Caco-2 (cell line): Measurements from ENCODE around the gene LDLRAD1. TPM values are rescaled to one million over a fixed set of nuclear protein-coding genes. Genes with fewer than 3 reads are reported as not detected.

Source experiments
- BruUV-seq: library from RNA; stranded (reverse); fragments of 400-500 nt; replicated peaks from 2 replicates; lab custom pipeline; 2021; lab: Mats Ljungman, UMichigan
- CTCF ChIA-PET: fragments of 300-600 bp; sonication (Branson Sonifier 250); formaldehyde crosslinking; loops from one replicate; lab custom pipeline; 2022; ENCODE audit warnings: antibody characterized with exemption; lab: Charles Lee
- POLR2A ChIA-PET: fragments of 300-600 bp; sonication (Branson Sonifier 250); formaldehyde crosslinking; loops from one replicate; lab custom pipeline; 2022; ENCODE audit warnings: antibody characterized with exemption; lab: Charles Lee
- DNase-seq, 2 experiments: peaks; one replicate each; pipeline versions ENCODE4 v3.0.0 to v3.0.0-alpha.2; 2020 to 2022
- H3K27me3 ChIP-seq: replicated peaks from 2 replicates; pipeline ENCODE4 v1.6.0; 2011; ENCODE audit warnings: low read length; ENCODE audit not compliant: control insufficient read depth, insufficient read depth
- H3K36me3 ChIP-seq: 2 replicates; pipeline ENCODE4 v1.5.1; 2011; ENCODE audit warnings: low read length; ENCODE audit not compliant: control insufficient read depth, insufficient read depth
- H3K4me1 ChIP-seq: fragments of 250-450 bp; sonication (Bioruptor Pico); 2 replicates; pipeline ENCODE4 v1.5.1; 2020; ENCODE audit warnings: mild to moderate bottlenecking
- H3K4me3 ChIP-seq: 2 replicates; pipeline ENCODE4 v1.5.1; 2011; ENCODE audit warnings: low read depth, mild to moderate bottlenecking, control low read depth, low read length
- H3K9me3 ChIP-seq: fragments of 250-450 bp; sonication (Bioruptor Pico); 2 replicates; pipeline ENCODE4 v1.5.1; 2020; ENCODE audit warnings: mild to moderate bottlenecking, moderate library complexity
- H3K27ac Mint-ChIP-seq: one replicate; pipeline ENCODE4 v1.8.0; 2022; ENCODE audit warnings: mixed read lengths; ENCODE audit not compliant: unreplicated experiment
- H3K27me3 Mint-ChIP-seq: one replicate; pipeline ENCODE4 v1.8.0; 2022; ENCODE audit warnings: mixed read lengths; ENCODE audit not compliant: insufficient read depth, unreplicated experiment
- H3K36me3 Mint-ChIP-seq: one replicate; pipeline ENCODE4 v1.8.0; 2022; ENCODE audit warnings: mild to moderate bottlenecking, mixed read lengths; ENCODE audit not compliant: insufficient read depth, unreplicated experiment
- H3K4me1 Mint-ChIP-seq: one replicate; pipeline ENCODE4 v1.8.0; 2022; ENCODE audit warnings: low read depth, mixed read lengths; ENCODE audit not compliant: unreplicated experiment
- H3K4me3 Mint-ChIP-seq: one replicate; pipeline ENCODE4 v1.8.0; 2022; ENCODE audit warnings: mild to moderate bottlenecking, moderate library complexity, mixed read lengths; ENCODE audit not compliant: unreplicated experiment
- H3K9me3 Mint-ChIP-seq: one replicate; pipeline ENCODE4 v1.8.0; 2022; ENCODE audit warnings: mixed read lengths; ENCODE audit not compliant: unreplicated experiment
- intact Hi-C: fragments of 100-400 bp; cut with micrococcal nuclease; formaldehyde crosslinking; loops from one replicate; pipeline ENCODE4 v1.10.0; 2022; ENCODE audit not compliant: unreplicated experiment
- total RNA-seq: library from RNA; stranded (reverse); gene quantifications from 2 replicates; pipeline ENCODE4 v1.2.3, GENCODE V29; 2022
- TF ChIP-seq, protein P1 (sequence below), 2 experiments: fragments of 200-600 bp in 1 of 2; IDR thresholded peaks; 1 replicate in 1 of 2; 2 replicates in 1 of 2; pipeline versions ENCODE4 v1.5.1 to v1.8.0; 2011 to 2022; ENCODE audit warnings: antibody characterized with exemption in 1 of 2, control low read depth in 1 of 2, inconsistent platforms in 1 of 2, low read depth in 1 of 2, low read length in 1 of 2, mild to moderate bottlenecking in 1 of 2, moderate library complexity in 1 of 2; ENCODE audit not compliant: insufficient read depth in 1 of 2, severe bottlenecking in 1 of 2, unreplicated experiment in 1 of 2

Gene LDLRAD1
- total RNA-seq, 1 experiment from 2014 or later = not detected

DNA sequence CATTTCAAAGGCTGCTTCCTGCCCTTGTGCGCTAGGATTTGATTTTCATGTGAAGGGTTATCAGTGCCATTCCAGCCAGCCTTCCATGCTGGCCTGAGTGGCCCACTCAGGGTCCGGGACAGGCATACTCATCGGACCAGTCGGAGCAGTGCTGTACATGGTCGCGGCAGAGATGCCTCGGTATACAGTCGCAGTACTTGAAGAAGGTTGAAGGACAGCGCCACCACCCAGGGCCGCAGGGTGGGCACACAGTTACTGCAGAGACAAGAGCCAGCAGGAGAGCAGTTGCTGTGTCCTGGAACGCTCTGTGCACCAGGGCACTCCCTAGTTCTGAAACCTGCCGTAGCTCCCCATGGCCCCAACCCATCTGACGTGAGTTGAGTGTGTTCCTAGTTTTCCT is 9.1 kb downstream of the LDLRAD1 start:
- H3K27me3 Mint-ChIP-seq = no peaks in the 10 kb centered on the region
- H3K4me1 Mint-ChIP-seq = peaks cover 8% of the 10 kb centered on the region
- H3K36me3 ChIP-seq = no peaks in the 10 kb centered on the region
- H3K4me3 ChIP-seq = no peak overlapping the region
- BruUV-seq = no TSS peak
- H3K27me3 ChIP-seq = no peaks in the 10 kb centered on the region
- no peaks in the 10 kb centered on the region for H3K9me3 Mint-ChIP-seq
- TF ChIP-seq, protein P1, sequence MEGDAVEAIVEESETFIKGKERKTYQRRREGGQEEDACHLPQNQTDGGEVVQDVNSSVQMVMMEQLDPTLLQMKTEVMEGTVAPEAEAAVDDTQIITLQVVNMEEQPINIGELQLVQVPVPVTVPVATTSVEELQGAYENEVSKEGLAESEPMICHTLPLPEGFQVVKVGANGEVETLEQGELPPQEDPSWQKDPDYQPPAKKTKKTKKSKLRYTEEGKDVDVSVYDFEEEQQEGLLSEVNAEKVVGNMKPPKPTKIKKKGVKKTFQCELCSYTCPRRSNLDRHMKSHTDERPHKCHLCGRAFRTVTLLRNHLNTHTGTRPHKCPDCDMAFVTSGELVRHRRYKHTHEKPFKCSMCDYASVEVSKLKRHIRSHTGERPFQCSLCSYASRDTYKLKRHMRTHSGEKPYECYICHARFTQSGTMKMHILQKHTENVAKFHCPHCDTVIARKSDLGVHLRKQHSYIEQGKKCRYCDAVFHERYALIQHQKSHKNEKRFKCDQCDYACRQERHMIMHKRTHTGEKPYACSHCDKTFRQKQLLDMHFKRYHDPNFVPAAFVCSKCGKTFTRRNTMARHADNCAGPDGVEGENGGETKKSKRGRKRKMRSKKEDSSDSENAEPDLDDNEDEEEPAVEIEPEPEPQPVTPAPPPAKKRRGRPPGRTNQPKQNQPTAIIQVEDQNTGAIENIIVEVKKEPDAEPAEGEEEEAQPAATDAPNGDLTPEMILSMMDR (IDR thresholded peaks at IDR 0.05; ENCODE audit: insufficient read depth in 1 of 2, low read depth in 1 of 2, low read length in 1 of 2, severe bottlenecking in 1 of 2, unreplicated experiment in 1 of 2) = no peak
- H3K4me3 Mint-ChIP-seq = no peak overlapping the region
- no peaks in the 10 kb centered on the region for H3K9me3 ChIP-seq
- no peak for DNase-seq
- CTCF ChIA-PET = no interaction called here
- intact Hi-C loops = no loop called here
- H3K4me1 ChIP-seq = peaks cover 4% of the 10 kb centered on the region; the same call in 1 of the 2 replicates
- POLR2A ChIA-PET = no interaction called here
- no peaks in the 10 kb centered on the region for H3K36me3 Mint-ChIP-seq
- H3K27ac Mint-ChIP-seq = no peak overlapping the region

DNA sequence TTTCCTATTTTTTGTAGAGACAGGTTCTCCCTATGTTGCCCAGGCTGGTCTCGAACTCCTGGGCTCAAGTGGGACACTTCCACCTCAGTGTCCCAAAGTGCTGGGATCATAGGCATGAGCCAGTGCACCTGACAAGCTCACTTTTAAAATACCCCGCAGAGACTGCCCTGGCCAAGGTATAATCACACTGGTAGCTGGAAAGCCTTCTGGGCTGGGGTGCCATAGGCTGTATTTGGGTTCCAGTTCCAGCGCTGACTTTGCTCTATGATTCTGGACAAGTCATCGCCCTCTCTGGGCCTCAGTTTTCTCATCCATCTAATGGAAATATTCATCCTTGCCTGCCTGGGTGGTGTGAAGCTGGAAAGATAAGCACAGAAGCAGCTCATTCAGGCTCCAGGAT is 10.4 kb downstream of the LDLRAD1 start:
- H3K27ac Mint-ChIP-seq = no peak overlapping the region
- no peaks in the 10 kb centered on the region for H3K36me3 ChIP-seq
- no peak overlapping the region for H3K4me3 Mint-ChIP-seq
- TF ChIP-seq, protein P1 (IDR thresholded peaks at IDR 0.05; ENCODE audit: insufficient read depth in 1 of 2, low read depth in 1 of 2, low read length in 1 of 2, severe bottlenecking in 1 of 2, unreplicated experiment in 1 of 2) = no peak
- no peaks in the 10 kb centered on the region for H3K27me3 Mint-ChIP-seq
- POLR2A ChIA-PET = interaction anchor here (0.6 kb wide), 1 partner anchor 1381 kb away, joined by 7 read pairs; no protein-coding TSS in a partner anchor
- DNase-seq = no peak
- CTCF ChIA-PET = no interaction called here
- no peaks in the 10 kb centered on the region for H3K9me3 Mint-ChIP-seq
- no peak overlapping the region for H3K4me3 ChIP-seq
- H3K4me1 ChIP-seq = no peaks in the 10 kb centered on the region
- H3K27me3 ChIP-seq = no peaks in the 10 kb centered on the region
- BruUV-seq = no TSS peak
- intact Hi-C loops = no loop called here
- H3K36me3 Mint-ChIP-seq = peaks cover 2% of the 10 kb centered on the region
- H3K9me3 ChIP-seq = no peaks in the 10 kb centered on the region
- no peaks in the 10 kb centered on the region for H3K4me1 Mint-ChIP-seq

DNA sequence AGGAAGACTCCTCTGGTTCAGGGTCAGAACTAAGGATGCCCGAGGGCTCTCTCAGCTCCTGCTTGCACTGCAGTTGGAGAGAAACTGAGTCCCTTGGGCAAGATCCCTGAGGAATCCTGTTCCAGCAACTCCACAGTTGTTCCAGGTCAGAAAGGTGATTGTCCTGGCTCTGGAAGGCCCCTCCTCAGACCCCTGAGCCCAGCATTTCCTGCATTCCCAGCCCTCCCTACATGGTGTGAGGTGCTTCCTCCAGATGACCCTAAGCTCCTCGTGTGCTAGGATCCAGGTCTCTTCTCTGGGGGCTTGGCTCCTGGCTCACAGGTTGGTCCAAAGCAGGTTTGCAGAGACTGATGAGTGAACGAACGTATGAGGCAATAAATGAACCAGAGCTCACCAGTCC is 11.5 kb downstream of the LDLRAD1 start:
- no TSS peak for BruUV-seq
- Histone ChIP-seq H3K27me3 (no peaks in the 10 kb centered on the region), H3K36me3 (no peaks in the 10 kb centered on the region), H3K4me3 (no peak overlapping the region), H3K9me3 (no peaks in the 10 kb centered on the region), H3K4me1 (no peaks in the 10 kb centered on the region)
- DNase-seq = no peak
- TF ChIP-seq, protein P1 (IDR thresholded peaks at IDR 0.05; ENCODE audit: insufficient read depth in 1 of 2, low read depth in 1 of 2, low read length in 1 of 2, severe bottlenecking in 1 of 2, unreplicated experiment in 1 of 2) = no peak
- Mint-ChIP-seq H3K27ac (no peak overlapping the region), H3K4me3 (no peak overlapping the region), H3K9me3 (no peaks in the 10 kb centered on the region), H3K27me3 (no peaks in the 10 kb centered on the region), H3K36me3 (peaks cover 5% of the 10 kb centered on the region), H3K4me1 (no peaks in the 10 kb centered on the region)
- intact Hi-C loops = no loop called here
- ChIA-PET POLR2A (no interaction called here), CTCF (no interaction called here)
